ENCODE measurements around the gene S100PBP.

The S100PBP gene

DNA sequence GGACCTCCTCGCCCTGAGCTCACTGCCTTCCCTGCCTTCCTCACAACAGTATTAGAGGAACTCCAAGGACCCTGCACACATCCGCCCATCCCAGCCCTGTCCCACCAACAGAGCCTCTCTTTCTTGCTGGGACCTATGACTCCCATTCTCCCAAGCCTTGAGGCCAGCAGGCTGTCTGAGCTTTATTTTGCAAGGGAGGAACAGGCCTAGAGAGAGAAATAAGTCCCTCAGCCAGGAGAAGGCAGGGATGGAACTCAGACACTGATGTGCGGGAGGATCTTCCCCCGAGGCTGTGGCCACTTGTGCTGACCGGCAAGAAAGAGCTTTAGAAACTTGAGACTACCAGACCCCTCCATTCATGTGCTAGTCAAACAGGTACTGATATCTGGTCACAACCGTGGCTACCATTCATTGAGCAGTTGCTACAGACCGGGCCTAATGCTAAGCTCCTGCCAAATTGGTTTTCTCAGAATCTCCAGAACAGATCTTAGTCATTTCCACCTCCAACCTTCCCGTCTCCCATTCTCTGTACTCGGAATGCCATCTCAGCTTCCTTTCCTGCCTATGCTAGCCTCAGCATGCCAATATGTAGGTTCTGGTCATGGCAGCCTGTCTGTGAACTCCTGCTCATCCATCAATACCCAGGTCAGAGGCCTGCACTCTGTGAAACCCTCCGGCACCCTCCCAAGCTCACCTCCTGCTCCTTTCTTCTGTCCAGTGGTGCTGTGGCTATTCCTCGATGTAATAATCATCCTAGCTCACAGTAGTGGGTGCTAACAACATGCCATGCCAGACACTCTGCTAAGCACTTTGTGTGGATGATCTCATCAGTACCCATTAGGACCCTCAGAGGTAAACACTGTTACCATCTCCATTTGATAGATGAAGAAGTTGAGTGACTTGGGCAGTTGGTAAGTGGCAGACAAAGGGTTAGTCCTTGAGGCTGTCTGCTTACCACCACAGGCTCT is 79.9 kb downstream of the S100PBP start:
- Histone ChIP-seq H3K27me3 (replicated peaks; ENCODE audit: insufficient read depth, low read length) (peaks cover 21% of the 10 kb centered on the region), H3K9me2 (replicated peaks; ENCODE audit: insufficient read depth, low read length) (no peaks in the 10 kb centered on the region), H3K4me3 (ENCODE audit: low read length) (no peak overlapping the region), H3K4me2 (ENCODE audit: low read depth, low read length) (no peak overlapping the region), H3K9ac (ENCODE audit: low read length) (no peak overlapping the region), H3F3A (ENCODE audit: insufficient read depth, low read length) (no peaks in the 10 kb centered on the region), H3K9me3 (replicated peaks; ENCODE audit: insufficient read depth, low read length) (no peaks in the 10 kb centered on the region), H3K4me1 (ENCODE audit: low read length) (no peaks in the 10 kb centered on the region), H3K79me2 (ENCODE audit: low read length) (no peaks in the 10 kb centered on the region), H4K20me1 (ENCODE audit: insufficient read depth, low read length) (no peaks in the 10 kb centered on the region), H3K36me3 (replicated peaks; ENCODE audit: insufficient read depth, low read length) (no peaks in the 10 kb centered on the region), H2AFZ (ENCODE audit: low read length) (no peak overlapping the region), H3K27ac (ENCODE audit: low read length) (no peak overlapping the region)
- TF ChIP-seq CTCF (IDR thresholded peaks at IDR 0.05; ENCODE audit: low read length) = no peak
- TF ChIP-seq EZH2phosphoT487 (IDR thresholded peaks at IDR 0.05; ENCODE audit: low read length) = no peak
- TF ChIP-seq EZH2 (optimal IDR thresholded peaks at IDR 0.05; ENCODE audit: low read depth, low read length) = no peak
- DNase-seq = no peak

- no peak overlapping the region for H3K27ac ChIP-seq (ENCODE audit: low read length)
- no peak overlapping the region for H3K4me3 ChIP-seq (ENCODE audit: low read length)
- H3K4me2 ChIP-seq (ENCODE audit: low read depth, low read length) = no peak overlapping the region
- H3K4me1 ChIP-seq (ENCODE audit: low read length) = no peaks in the 10 kb centered on the region
- no peaks in the 10 kb centered on the region for H3K9me2 ChIP-seq (replicated peaks; ENCODE audit: insufficient read depth, low read length)
- DNase-seq = no peak
- TF ChIP-seq EZH2phosphoT487 (IDR thresholded peaks at IDR 0.05; ENCODE audit: low read length) = no peak
- TF ChIP-seq EZH2 (optimal IDR thresholded peaks at IDR 0.05; ENCODE audit: low read depth, low read length) = no peak
- no peak for TF ChIP-seq CTCF (IDR thresholded peaks at IDR 0.05; ENCODE audit: low read length)
- no peak overlapping the region for H3K9ac ChIP-seq (ENCODE audit: low read length)
- no peaks in the 10 kb centered on the region for H3K79me2 ChIP-seq (ENCODE audit: low read length)
- H4K20me1 ChIP-seq (ENCODE audit: insufficient read depth, low read length) = no peaks in the 10 kb centered on the region
- no peaks in the 10 kb centered on the region for H3F3A ChIP-seq (ENCODE audit: insufficient read depth, low read length)
- no peaks in the 10 kb centered on the region for H3K36me3 ChIP-seq (replicated peaks; ENCODE audit: insufficient read depth, low read length)
- H3K9me3 ChIP-seq (replicated peaks; ENCODE audit: insufficient read depth, low read length) = no peaks in the 10 kb centered on the region
- no peak overlapping the region for H2AFZ ChIP-seq (ENCODE audit: low read length)
- H3K27me3 ChIP-seq (replicated peaks; ENCODE audit: insufficient read depth, low read length) = peaks cover 16% of the 10 kb centered on the region
Measured at GRCh38 chr1:32898056-32898455, 80.6 kb downstream of the S100PBP start.

GRCh38 chr1:32898958-32899357 is 81.5 kb downstream of the S100PBP start:
- Histone ChIP-seq H3K79me2 (ENCODE audit: low read length) (no peaks in the 10 kb centered on the region), H3K4me3 (ENCODE audit: low read length) (no peak overlapping the region), H3K27me3 (replicated peaks; ENCODE audit: insufficient read depth, low read length) (peaks cover 12% of the 10 kb centered on the region), H3K4me1 (ENCODE audit: low read length) (no peaks in the 10 kb centered on the region), H3K4me2 (ENCODE audit: low read depth, low read length) (no peak overlapping the region), H3F3A (ENCODE audit: insufficient read depth, low read length) (no peaks in the 10 kb centered on the region), H2AFZ (ENCODE audit: low read length) (no peak overlapping the region), H3K9me3 (replicated peaks; ENCODE audit: insufficient read depth, low read length) (no peaks in the 10 kb centered on the region), H3K27ac (ENCODE audit: low read length) (no peak overlapping the region), H3K9ac (ENCODE audit: low read length) (no peak overlapping the region), H4K20me1 (ENCODE audit: insufficient read depth, low read length) (no peaks in the 10 kb centered on the region), H3K9me2 (replicated peaks; ENCODE audit: insufficient read depth, low read length) (no peaks in the 10 kb centered on the region), H3K36me3 (replicated peaks; ENCODE audit: insufficient read depth, low read length) (no peaks in the 10 kb centered on the region)
- DNase-seq = no peak
- TF ChIP-seq CTCF (IDR thresholded peaks at IDR 0.05; ENCODE audit: low read length) (no peak), EZH2 (optimal IDR thresholded peaks at IDR 0.05; ENCODE audit: low read depth, low read length) (no peak), EZH2phosphoT487 (IDR thresholded peaks at IDR 0.05; ENCODE audit: low read length) (no peak)
